GM18508 (cell line): ENCODE results near the gene DSC2.
"Not testable (repeated sequence)": the region's sequence is repeated elsewhere in the genome, so short reads cannot be mapped to it uniquely, and the experiment has no call there.

Experiments
- ATAC-seq: cut with Tn5 transposase; IDR thresholded peaks from one replicate; pipeline ENCODE4 v1.9.1; 2021; ENCODE audit warnings: moderate number of reproducible peaks; ENCODE audit not compliant: insufficient read depth, unreplicated experiment

Gene DSC2

DNA sequence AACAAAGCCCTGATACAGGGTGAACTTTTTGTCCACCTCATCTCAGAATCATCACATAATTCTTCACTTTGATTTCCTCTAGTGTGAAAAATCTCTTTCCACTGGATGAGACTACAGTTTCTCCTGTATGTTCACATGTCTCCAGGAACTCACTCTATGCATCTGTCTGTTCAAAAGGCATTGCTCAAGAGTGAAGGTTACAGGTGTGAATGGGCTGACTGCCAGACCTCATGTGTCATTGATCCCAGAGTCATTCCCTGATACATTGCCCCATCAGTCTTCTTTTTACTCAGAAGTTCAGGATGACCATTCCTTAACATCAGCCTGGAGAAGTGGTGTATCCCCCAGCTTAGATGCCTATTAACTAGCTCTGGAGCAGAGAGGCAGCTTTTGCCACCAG is 55.3 kb downstream of the DSC2 start:
- no peak for ATAC-seq

DNA sequence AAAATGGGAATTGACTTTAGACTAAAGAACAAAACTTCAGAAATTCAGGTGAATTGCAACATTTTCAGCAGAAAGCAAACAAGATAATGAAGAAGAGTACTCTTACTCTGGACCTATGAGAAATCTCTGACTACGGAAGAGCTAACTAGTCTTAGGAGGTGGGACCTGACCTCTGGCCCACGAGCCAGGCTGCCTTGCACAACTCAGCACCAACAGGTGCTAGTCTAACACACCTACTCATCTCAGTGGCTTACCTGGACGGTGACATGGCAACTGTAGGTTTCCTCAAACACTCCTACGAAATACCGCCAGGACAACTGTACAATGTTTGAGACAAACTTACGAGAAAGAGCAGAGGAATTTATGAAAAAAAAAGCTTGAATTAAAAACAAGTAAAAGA is 56.6 kb downstream of the DSC2 start:
- ATAC-seq = no peak

DNA sequence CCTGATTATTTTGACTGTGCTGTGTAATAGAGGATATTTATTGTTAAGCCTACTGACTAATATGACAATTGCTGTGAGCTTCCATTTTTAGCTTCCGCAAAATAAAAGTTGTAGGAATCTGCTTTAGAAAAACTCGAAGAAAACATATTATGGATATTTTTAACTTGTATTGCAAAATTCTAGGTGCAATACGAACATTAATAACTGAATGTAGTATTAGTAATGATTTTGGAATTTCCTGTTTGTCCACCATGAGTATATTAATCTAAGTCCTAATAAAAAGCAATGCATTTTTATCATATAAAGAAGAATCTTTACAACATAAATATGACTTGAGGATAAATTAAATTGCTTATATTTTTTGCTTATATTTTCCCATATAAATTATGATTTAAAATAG is 57.3 kb downstream of the DSC2 start:
- ATAC-seq = no peak

DNA sequence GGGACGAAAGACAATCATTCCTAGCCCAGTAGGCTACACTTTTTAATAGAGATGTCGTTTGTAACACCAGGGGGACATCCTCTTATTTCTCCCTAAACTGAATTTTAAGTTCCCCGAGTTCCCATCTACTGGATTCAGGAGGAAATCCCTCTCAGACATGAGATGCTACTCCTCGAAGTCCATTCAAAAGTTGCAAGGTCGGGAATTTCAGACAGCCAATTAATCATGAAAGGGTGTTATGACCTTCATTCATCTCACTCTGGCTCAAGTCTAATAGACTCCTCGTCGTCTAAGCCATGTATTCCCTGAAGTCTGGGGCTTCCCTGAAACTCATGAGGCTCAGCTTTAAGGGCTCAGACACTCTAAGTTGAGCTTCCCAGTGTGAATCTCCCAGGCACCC is 58.5 kb downstream of the DSC2 start:
- no peak for ATAC-seq

DNA sequence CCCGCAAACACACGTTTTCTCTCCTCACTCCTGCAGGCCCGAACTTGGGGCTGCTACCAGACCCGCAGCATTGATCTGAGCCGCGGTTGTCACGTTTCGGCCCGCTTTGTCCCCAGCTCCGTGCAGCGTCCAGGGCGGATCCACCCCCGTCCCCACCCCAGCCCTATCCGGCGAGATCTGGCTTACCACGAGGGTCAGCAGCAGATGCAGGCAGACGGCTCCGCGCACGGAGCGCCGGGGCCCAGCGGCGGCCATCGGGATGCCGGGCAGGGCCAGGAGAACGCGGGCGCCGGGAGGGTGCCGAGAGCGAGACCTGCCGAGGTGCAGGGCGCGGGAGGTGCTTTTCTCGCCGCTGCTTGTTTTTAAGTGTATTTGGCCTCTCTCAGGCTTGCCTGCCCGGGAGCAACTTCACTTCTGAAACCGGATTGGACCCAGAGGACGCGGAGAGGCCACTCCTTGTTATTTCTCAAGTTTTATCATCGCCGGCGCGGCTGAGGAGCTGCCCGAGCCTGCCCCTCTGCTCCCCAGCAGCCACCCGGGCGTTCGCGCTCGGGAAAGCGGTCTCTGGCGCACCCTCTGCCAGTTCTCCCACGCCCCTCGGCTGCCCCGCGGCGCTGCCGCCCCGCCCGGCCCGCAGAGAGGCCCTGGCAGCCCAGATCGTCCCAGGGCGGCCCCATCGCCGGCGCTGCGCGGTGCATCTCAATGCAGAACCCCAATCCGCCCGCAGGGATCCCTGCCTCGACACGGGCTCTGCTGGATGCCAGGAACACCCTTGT is 59.6 kb downstream of the DSC2 start, which contains the start of gene DSC3:
Gene DSC3, minus strand, starts transcription at position 337 of the 776 bp plus-strand sequence. Its CDS starts 82 bp downstream, at position 255.
- no peak for ATAC-seq

DNA sequence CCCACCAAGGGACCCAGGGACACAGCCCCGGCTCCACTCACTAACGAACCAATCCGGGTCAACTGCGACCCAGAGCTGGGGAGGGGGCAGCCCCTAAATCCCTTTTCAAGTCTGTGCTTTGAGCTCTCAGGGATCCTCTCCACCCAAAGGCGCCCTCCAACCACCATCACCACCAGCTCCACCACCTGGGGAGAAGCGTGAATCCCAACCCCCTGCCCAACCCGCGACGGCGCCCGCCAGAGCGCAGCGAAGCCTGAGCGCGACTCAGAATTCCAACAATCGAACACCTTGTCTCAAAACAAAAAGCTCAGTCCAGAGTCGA is 60.2 kb downstream of the DSC2 start:
- no peak for ATAC-seq

DNA sequence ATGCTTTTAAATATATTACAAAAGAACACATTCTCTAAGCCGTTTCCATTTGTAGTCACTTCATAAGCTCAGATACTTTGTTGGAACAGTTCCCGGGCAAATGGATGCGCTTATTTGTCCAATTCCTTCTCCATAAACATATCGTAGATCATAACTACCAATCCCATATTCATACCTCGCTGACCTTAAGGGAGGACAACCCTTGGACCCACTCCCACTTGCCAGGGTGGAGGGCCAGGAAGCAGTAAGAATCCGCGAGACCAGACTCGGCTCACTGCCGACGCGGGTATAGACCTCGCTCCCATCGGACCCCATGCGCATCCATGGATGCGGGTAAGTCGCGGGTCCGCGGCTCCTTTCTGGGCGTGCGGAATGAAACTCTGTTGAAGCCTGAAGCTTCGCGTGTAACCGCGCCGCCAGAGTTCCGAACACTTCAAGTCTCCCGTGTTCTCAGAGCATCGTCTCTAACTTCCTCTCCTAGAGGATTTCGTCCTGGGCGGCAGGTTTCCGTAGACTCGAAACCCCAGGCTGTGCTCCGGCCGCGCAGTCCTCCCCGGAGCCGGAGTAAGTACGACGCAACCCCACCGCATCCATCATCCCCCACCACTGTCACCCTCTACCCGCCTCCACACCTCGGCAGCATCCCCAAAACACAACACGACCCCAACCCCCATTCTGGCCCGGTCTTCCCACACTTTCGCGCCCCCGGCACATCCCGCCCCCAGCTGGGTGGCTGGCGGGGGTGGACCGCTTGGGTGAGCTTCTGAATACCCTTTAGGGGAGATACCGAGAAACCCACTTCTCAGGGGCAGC is 60.7 kb downstream of the DSC2 start:
- ATAC-seq = no peak

DNA sequence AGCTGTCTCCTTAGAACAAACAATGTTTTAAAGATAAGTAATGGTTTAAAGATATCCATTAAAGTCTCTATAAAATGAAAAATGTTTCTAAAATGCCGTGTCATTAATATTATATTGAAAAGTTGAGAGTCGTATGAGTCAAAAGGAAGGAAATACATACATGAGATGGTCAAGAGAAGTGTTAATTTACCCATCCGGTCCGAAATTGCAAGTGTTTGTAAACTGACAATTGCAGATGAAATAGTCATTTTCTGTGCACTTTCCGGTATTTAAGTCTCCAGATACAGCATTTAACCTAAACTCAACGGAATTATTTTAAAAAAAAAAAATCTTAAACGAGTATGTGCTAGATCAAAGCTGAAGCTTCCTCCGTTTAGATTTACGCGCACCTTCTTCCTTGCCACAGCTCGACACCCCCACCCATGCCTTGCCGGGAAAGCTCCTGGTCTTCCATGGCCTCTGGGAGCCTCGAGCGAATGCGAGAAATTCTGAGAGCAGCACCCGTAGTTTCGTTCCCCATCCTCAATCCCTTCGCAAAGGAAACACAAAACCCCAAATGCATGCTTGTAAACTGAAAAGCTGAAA is 61.4 kb downstream of the DSC2 start:
- ATAC-seq = no peak

DNA sequence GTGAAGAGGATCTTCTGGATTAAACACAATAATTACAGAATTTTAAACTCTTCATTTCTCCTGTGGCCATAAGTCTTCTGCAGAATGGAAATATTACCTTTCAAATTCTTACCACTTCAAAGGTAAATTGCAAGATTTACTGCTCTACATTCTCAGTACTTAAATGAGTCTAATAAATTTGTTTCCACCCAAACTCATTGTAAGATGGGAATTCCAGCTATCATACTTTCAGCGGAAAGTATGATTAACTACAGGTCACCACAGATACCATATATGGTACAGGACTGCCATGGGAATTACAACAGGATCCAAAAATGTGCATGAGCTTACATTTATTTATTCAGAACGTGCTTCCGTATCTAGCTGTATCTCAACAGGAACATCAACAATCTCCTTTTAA is 62.8 kb downstream of the DSC2 start:
- ATAC-seq = no peak

DNA sequence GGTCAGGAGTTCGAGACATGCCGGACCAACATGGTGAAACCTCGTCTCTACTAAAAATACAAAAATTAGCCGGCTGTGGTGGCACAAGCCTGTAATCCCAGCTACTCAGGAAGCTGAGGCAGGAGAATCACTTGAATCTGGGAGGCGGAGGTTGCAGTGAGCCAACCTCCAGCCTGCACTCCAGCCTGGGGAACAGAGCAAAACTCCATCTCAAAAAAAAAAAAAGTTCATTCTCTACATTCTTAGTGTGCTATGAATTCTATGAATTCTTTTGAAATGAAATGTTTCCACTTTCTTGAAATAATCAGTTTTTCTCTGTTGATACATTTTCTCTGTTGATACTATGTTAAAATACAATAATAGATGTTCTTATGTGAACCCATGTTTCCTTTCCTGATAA is 64.5 kb downstream of the DSC2 start:
- not testable (repeated sequence) for ATAC-seq

DNA sequence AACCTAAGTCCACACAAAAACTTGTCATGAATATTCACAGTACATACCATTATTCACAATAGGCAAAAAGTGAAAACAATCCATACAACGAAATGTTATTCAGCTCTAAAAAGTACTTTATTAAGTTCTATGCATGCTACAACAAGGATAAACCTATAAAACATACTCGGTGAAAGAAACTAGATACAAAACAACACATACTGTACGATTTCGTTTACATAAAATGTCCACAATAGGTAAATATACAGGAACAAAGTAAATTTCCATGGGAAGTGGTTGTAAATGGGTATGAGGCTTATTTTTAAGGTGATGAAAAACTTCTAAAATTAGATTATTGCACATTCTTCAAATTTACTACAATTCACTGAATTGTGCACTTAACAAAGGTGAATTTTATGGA is 67.7 kb downstream of the DSC2 start:
- no peak for ATAC-seq

DNA sequence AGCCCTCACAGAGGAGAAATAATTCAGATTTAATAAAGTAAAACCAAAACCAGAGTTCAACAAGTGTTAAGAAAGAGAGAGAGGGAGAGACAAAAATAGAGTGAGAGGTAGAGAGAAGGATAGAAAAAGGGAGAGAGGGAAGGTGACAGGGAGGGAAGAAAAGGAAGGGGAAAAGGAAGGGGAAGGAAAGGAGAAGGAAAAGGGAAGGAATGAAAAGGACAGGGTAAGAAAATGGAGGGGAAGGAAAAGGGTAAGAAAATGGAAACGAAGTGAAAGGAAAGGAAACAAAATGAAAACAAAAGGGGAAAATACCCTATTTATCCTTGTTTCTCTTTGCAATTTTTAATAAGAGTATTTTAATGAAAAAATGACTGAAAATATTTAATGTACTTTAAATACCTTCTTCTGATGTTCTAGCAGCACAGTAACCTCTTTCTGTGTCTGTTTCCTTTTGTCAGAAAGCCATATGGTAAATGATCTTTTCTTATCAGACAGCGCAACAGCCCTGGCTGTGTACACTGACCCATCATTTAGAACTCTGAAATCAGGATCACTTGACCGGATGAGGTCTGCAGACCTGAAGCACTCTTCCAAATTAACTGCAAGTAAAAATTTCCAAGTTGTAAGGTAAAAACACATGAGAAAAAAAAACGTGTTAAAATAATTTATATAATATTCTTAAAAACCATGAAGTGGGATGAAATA is 71.5 kb downstream of the DSC2 start:
- no peak for ATAC-seq

DNA sequence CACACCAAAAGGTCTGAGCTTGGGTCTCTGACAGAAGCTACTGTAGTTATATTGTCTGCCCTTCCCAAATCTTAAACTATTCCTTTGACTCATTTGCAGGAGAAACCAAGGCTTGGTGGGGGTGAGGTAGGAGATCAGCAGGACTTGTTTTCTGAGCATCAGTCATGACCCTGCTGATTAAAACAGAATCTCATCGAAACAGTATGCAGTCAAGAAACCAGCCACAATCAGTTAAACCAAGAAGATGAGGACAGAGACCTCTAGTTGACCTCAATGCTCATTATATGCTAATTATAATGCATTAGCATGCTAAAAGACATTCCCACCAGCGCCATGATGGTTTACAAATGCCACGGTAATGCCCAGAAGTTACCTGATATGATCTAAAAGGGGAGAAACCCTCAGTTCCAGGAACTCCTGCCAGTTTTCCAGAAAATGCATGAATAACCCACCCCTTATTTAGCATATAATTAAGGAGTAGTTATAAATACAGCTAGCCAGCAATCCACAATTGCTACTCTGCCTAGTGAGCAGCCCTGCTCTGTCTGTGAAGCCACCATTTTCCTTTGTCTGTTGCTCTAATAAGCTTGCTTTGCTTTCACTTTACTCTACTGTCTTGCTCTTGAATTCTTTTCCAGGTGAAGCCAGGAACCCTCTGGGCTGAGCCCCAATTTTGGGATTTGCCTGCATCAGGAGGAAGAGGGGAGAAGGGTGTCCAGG is 86.3 kb downstream of the DSC2 start:
- ATAC-seq = no peak

DNA sequence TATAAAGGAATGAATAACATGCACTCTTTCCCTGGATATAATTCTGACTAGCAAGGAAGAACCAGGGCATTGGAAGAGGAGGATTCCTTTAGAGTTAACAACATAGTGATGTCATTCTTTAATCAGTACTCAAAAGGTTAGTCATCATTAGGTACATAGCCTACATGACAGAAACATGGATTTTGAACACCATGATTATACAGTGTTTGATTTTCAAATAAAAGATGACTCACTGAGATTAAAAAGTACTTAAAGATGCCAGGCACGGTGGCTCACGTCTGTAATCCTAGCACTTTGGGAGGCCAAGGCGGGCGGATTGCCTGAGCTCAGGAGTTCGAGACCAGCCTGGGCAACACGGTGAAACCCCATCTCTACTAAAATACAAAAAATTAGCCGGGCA is 90.8 kb downstream of the DSC2 start:
- not testable (repeated sequence) for ATAC-seq

DNA sequence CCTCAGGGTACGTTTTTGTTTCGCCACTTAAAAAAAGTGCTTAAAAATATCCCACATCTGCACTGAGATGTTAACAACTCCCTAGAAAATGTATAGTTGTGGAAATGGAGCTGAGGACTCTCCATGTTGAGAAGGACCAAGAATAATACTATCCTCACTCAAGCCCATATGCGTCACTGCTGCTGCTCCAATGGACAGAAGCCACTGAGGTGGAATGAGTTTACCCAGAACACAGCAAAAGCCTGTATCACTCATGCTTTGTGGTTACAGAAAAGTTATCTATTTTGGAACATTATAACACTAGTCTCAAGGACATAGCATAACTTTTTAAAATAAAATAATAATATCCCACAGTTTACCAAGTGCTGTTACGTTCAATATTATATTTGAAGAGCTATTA is 91.6 kb downstream of the DSC2 start:
- no peak for ATAC-seq
